Measurements from ENCODE around the gene HOXD4.

Gene HOXD4

GRCh38 chr2:176193048-176193447, 41.7 kb downstream of the HOXD4 start:
- no peak for DNase-seq

- DNase-seq, result no peak
Measured at GRCh38 chr2:176199902-176200301, 48.6 kb downstream of the HOXD4 start.

GRCh38 chr2:176200971-176201370, 49.6 kb downstream of the HOXD4 start:
- DNase-seq, result no peak

GRCh38 chr2:176202491-176202890, 51.1 kb downstream of the HOXD4 start:
- DNase-seq, result no peak
